Neural progenitor cell (in vitro differentiated cells): ENCODE data around the gene IGFBP6. TPM values are rescaled to one million over a fixed set of nuclear protein-coding genes. Genes with fewer than 3 reads are reported as not detected.

ENCODE experiments used
- DNase-seq: peaks from one replicate; pipeline ENCODE4 v3.0.0-alpha.2; 2016; ENCODE audit warnings: low spot score
- H2AFZ ChIP-seq: fragments of 200-600 bp; sonication (generic); replicated peaks from 2 replicates; pipeline ENCODE4 v1.6.1; 2016; ENCODE audit warnings: antibody characterized with exemption
- H3F3A ChIP-seq: fragments of 200-600 bp; sonication (generic); 2 replicates; pipeline ENCODE4 v1.6.1; 2016; ENCODE audit warnings: antibody characterized with exemption, low read depth
- H3K27ac ChIP-seq: fragments of 200-600 bp; sonication (generic); 2 replicates; pipeline ENCODE4 v1.5.1; 2016; ENCODE audit warnings: mild to moderate bottlenecking
- H3K27me3 ChIP-seq: fragments of 200-600 bp; sonication (generic); 2 replicates; pipeline ENCODE4 v1.6.1; 2016; ENCODE audit warnings: mild to moderate bottlenecking, moderate library complexity
- H3K36me3 ChIP-seq: fragments of 200-600 bp; sonication (generic); 2 replicates; pipeline ENCODE4 v1.5.1; 2016
- H3K4me1 ChIP-seq: fragments of 200-600 bp; sonication (generic); 2 replicates; pipeline ENCODE4 v1.6.1; 2016; ENCODE audit warnings: mixed run types
- H3K4me2 ChIP-seq: fragments of 200-600 bp; sonication (generic); 2 replicates; pipeline ENCODE4 v1.6.1; 2016
- H3K4me3 ChIP-seq: fragments of 200-600 bp; sonication (generic); 2 replicates; pipeline ENCODE4 v1.5.1; 2016
- H3K79me2 ChIP-seq: fragments of 200-600 bp; sonication (generic); 2 replicates; pipeline ENCODE4 v1.6.1; 2016; ENCODE audit warnings: low read depth
- H3K9ac ChIP-seq: fragments of 200-600 bp; sonication (generic); 2 replicates; pipeline ENCODE4 v1.6.1; 2016
- H3K9me3 ChIP-seq: fragments of 200-600 bp; sonication (generic); 2 replicates; pipeline ENCODE4 v1.5.1; 2016; ENCODE audit warnings: low read depth
- H4K20me1 ChIP-seq: fragments of 200-600 bp; sonication (generic); 2 replicates; pipeline ENCODE4 v1.6.1; 2016; ENCODE audit warnings: low read depth
- H3K27ac Mint-ChIP-seq: 3 replicates; pipeline ENCODE4 v1.8.0; 2021; ENCODE audit warnings: mixed read lengths
- H3K27me3 Mint-ChIP-seq: 2 replicates; pipeline ENCODE4 v1.8.0; 2022; ENCODE audit warnings: low read depth, mild to moderate bottlenecking, inconsistent platforms, moderate library complexity, mixed read lengths; ENCODE audit not compliant: insufficient read depth
- H3K36me3 Mint-ChIP-seq: 3 replicates; pipeline ENCODE4 v1.8.0; 2021; ENCODE audit warnings: mixed read lengths
- H3K4me1 Mint-ChIP-seq: 3 replicates; pipeline ENCODE4 v1.8.0; 2021; ENCODE audit warnings: mixed read lengths
- H3K4me3 Mint-ChIP-seq: 3 replicates; pipeline ENCODE4 v1.8.0; 2021; ENCODE audit warnings: mild to moderate bottlenecking, moderate library complexity, mixed read lengths
- H3K9me3 Mint-ChIP-seq: 3 replicates; pipeline ENCODE4 v1.8.0; 2020; ENCODE audit warnings: mixed read lengths
- EZH2 ChIP-seq: fragments of 200-600 bp; sonication (generic); IDR thresholded peaks from 2 replicates; pipeline ENCODE4 v1.6.1; 2017; ENCODE audit warnings: antibody characterized with exemption, mild to moderate bottlenecking, moderate library complexity
- EZH2phosphoT487 ChIP-seq: fragments of 200-600 bp; sonication (generic); IDR thresholded peaks from 2 replicates; pipeline ENCODE4 v1.6.1; 2017; ENCODE audit warnings: antibody characterized with exemption
- total RNA-seq: library from RNA; depleted of rRNA; stranded (reverse); fragments of >200 nt; gene quantifications from 2 replicates; pipeline ENCODE4 v1.2.3, GENCODE V29; 2015; ENCODE audit warnings: low replicate concordance
- TF ChIP-seq, protein P1 (sequence below): fragments of 200-600 bp; sonication (generic); IDR thresholded peaks from 2 replicates; pipeline ENCODE4 v1.5.1; 2017; ENCODE audit warnings: antibody characterized with exemption, mild to moderate bottlenecking

IGFBP6 gene
- total RNA-seq, 1 donor from 2014 or later: 2.6 TPM

DNA sequence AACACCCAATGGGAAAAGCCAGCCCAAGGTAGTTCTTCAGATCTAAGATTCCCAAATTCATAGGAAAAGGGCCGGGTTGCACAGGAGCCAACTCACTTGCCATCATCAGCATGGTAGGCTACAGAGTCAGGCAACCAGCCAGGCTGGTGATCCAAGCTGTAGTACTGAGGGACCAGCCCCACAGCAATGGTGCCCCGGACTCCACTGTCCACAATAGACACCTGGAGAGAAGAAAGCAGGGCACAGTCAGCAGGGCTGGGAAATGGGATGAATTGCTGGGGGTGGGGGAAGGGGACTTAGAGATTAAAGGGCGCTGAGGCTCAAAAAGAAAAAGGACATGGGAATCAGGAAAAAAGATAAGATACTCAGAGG lies 22.5 kb upstream of the IGFBP6 start:
- peaks cover 25% of the 10 kb centered on the region for H3K4me1 ChIP-seq
- TF ChIP-seq EZH2phosphoT487: no peak
- TF ChIP-seq EZH2: no peak
- TF ChIP-seq, protein P1, sequence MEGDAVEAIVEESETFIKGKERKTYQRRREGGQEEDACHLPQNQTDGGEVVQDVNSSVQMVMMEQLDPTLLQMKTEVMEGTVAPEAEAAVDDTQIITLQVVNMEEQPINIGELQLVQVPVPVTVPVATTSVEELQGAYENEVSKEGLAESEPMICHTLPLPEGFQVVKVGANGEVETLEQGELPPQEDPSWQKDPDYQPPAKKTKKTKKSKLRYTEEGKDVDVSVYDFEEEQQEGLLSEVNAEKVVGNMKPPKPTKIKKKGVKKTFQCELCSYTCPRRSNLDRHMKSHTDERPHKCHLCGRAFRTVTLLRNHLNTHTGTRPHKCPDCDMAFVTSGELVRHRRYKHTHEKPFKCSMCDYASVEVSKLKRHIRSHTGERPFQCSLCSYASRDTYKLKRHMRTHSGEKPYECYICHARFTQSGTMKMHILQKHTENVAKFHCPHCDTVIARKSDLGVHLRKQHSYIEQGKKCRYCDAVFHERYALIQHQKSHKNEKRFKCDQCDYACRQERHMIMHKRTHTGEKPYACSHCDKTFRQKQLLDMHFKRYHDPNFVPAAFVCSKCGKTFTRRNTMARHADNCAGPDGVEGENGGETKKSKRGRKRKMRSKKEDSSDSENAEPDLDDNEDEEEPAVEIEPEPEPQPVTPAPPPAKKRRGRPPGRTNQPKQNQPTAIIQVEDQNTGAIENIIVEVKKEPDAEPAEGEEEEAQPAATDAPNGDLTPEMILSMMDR: no peak
- H3K9ac ChIP-seq: no peak overlapping the region
- Mint-ChIP-seq H3K9me3 (peaks cover 4% of the 10 kb centered on the region), H3K4me1 (peaks cover 42% of the 10 kb centered on the region), H3K27me3 (peaks cover 6% of the 10 kb centered on the region), H3K36me3 (peaks cover 23% of the 10 kb centered on the region), H3K27ac (no peak overlapping the region), H3K4me3 (no peak overlapping the region)
- peaks cover 22% of the 10 kb centered on the region for H4K20me1 ChIP-seq
- H3K4me2 ChIP-seq: no peak overlapping the region
- no peak overlapping the region for H2AFZ ChIP-seq
- H3K9me3 ChIP-seq: no peaks in the 10 kb centered on the region
- H3K27ac ChIP-seq: no peak overlapping the region
- no peak for DNase-seq
- peaks cover 32% of the 10 kb centered on the region for H3F3A ChIP-seq
- H3K79me2 ChIP-seq: no peaks in the 10 kb centered on the region
- no peaks in the 10 kb centered on the region for H3K27me3 ChIP-seq
- no peak overlapping the region for H3K4me3 ChIP-seq
- no peaks in the 10 kb centered on the region for H3K36me3 ChIP-seq

DNA sequence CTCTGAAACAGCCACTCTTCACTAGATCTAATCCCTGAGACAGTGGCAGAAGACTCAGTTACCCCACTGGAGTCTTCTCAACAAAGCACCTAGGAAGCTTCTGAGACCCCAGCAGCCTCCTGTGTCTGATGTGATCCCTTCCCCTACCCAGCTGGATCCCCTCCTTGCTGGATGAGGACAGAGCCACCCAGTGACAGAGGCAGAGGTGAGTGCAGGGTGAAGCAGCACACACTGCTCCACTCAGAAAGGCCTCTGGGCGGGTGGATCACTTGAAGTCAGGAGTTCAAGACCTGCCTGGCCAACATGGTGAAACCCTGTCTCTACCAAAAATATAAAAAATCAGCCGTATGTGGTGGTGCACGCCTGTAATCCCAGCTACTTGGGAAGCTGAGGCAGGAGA lies 21.0 kb upstream of the IGFBP6 start:
- H3K27ac ChIP-seq: no peak overlapping the region
- no peak overlapping the region for H3K9ac ChIP-seq
- H3K4me1 ChIP-seq: peaks cover 19% of the 10 kb centered on the region
- H3K9me3 ChIP-seq: no peaks in the 10 kb centered on the region
- Mint-ChIP-seq H3K27me3 (peaks cover 7% of the 10 kb centered on the region), H3K4me3 (no peak overlapping the region), H3K36me3 (peaks cover 23% of the 10 kb centered on the region), H3K27ac (no peak overlapping the region), H3K4me1 (peaks cover 35% of the 10 kb centered on the region), H3K9me3 (peaks cover 4% of the 10 kb centered on the region)
- H3K27me3 ChIP-seq: peaks cover 15% of the 10 kb centered on the region
- peaks cover 30% of the 10 kb centered on the region for H3F3A ChIP-seq
- no peaks in the 10 kb centered on the region for H3K79me2 ChIP-seq
- no peak for DNase-seq
- H4K20me1 ChIP-seq: peaks cover 15% of the 10 kb centered on the region
- no peak overlapping the region for H2AFZ ChIP-seq
- H3K4me3 ChIP-seq: no peak overlapping the region
- TF ChIP-seq, protein P1: no peak
- TF ChIP-seq EZH2phosphoT487 (no peak), EZH2 (no peak)
- no peak overlapping the region for H3K4me2 ChIP-seq
- no peaks in the 10 kb centered on the region for H3K36me3 ChIP-seq

DNA sequence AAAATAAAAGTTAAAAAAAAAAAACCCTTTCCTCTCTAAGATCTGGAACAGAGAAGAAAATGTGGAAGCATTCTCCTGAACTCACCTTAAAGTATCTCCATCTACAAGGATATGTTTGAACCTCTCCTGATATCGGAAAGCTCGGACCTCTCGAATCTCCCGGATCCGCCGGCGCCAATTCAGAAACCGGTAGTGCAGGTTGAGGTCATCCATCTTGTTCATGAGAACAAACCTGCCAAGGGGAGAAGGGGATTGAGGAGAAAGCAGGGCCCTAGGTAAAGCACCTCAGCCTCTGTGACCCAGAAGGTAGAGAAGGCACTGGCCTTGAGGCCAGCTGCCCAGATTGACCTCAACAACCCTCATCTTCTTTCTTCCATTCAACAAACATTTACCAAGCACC lies 20.4 kb upstream of the IGFBP6 start:
- no peak overlapping the region for H3K27ac Mint-ChIP-seq
- no peaks in the 10 kb centered on the region for H3K79me2 ChIP-seq
- H3K36me3 ChIP-seq: no peaks in the 10 kb centered on the region
- H3K36me3 Mint-ChIP-seq: peaks cover 23% of the 10 kb centered on the region
- H3K9me3 ChIP-seq: no peaks in the 10 kb centered on the region
- H3K27ac ChIP-seq: no peak overlapping the region
- H3K4me1 Mint-ChIP-seq: peaks cover 30% of the 10 kb centered on the region
- no peak overlapping the region for H3K4me3 Mint-ChIP-seq
- H3F3A ChIP-seq: peaks cover 26% of the 10 kb centered on the region
- H3K27me3 Mint-ChIP-seq: peaks cover 7% of the 10 kb centered on the region
- peaks cover 10% of the 10 kb centered on the region for H4K20me1 ChIP-seq
- no peak overlapping the region for H3K4me2 ChIP-seq
- H3K9ac ChIP-seq: no peak overlapping the region
- H3K4me3 ChIP-seq: no peak overlapping the region
- no peak for DNase-seq
- H3K27me3 ChIP-seq: peaks cover 20% of the 10 kb centered on the region
- peaks cover 4% of the 10 kb centered on the region for H3K9me3 Mint-ChIP-seq
- no peak for TF ChIP-seq EZH2
- TF ChIP-seq, protein P1: no peak
- TF ChIP-seq EZH2phosphoT487: no peak
- no peak overlapping the region for H2AFZ ChIP-seq
- H3K4me1 ChIP-seq: peaks cover 16% of the 10 kb centered on the region
